C4-2B (cell line): ENCODE results near the gene NFIA.

ENCODE experiments used
- ZFX ChIP-seq: fragments of 450-650 bp; IDR thresholded peaks from 2 replicates; pipeline ENCODE4 v1.6.1; 2017
- TF ChIP-seq, protein P1 (sequence below): fragments of 450-650 bp; conservative IDR thresholded peaks from 2 replicates; pipeline ENCODE4 v1.5.1; 2017; ENCODE audit warnings: mild to moderate bottlenecking

DNA sequence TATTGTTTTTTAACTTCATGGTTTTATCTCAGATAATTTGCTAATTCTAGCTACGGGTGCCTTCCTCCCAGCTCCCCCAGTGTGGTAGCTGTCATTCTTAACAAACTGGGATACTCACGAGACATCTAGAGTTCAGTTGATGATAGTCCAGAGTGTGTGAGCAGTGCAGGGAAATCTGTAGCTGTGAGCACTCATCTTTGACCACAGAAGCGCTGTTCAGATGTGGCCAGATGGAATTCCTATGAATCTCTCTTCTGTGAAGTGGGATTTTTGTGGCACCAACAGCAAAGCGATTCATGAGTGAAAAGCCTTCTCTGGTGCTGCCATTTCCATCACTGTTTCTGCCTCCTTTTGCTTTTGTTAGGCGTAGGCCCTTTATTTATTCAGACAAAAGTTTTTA, 125.1 kb downstream of the NFIA start:
- TF ChIP-seq, protein P1, sequence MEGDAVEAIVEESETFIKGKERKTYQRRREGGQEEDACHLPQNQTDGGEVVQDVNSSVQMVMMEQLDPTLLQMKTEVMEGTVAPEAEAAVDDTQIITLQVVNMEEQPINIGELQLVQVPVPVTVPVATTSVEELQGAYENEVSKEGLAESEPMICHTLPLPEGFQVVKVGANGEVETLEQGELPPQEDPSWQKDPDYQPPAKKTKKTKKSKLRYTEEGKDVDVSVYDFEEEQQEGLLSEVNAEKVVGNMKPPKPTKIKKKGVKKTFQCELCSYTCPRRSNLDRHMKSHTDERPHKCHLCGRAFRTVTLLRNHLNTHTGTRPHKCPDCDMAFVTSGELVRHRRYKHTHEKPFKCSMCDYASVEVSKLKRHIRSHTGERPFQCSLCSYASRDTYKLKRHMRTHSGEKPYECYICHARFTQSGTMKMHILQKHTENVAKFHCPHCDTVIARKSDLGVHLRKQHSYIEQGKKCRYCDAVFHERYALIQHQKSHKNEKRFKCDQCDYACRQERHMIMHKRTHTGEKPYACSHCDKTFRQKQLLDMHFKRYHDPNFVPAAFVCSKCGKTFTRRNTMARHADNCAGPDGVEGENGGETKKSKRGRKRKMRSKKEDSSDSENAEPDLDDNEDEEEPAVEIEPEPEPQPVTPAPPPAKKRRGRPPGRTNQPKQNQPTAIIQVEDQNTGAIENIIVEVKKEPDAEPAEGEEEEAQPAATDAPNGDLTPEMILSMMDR = no peak
- TF ChIP-seq ZFX = no peak
